Left ventricle myocardium inferior (tissue), 1 donor: ENCODE data around the gene CCDC187. TPM values are rescaled to one million over a fixed set of nuclear protein-coding genes. Genes with fewer than 3 reads are reported as not detected.

Source experiments
- DNase-seq: peaks from one replicate; pipeline ENCODE4 v3.0.0-alpha.2; 2020
- H3K27ac ChIP-seq: fragments of 200-600 bp; replicated peaks from 2 replicates; pipeline ENCODE4 v1.8.0; 2021
- H3K27me3 ChIP-seq: fragments of 200-600 bp; 2 replicates; pipeline ENCODE4 v1.8.0; 2021; ENCODE audit warnings: low read depth
- H3K36me3 ChIP-seq: fragments of 200-600 bp; 2 replicates; pipeline ENCODE4 v1.8.0; 2021
- H3K4me1 ChIP-seq: fragments of 200-600 bp; 2 replicates; pipeline ENCODE4 v1.8.0; 2021
- H3K4me3 ChIP-seq: fragments of 200-600 bp; 2 replicates; pipeline ENCODE4 v1.8.0; 2021; ENCODE audit warnings: mild to moderate bottlenecking, moderate library complexity
- H3K9me3 ChIP-seq: fragments of 200-600 bp; replicated peaks from 2 replicates; pipeline ENCODE4 v1.8.0; 2021
- intact Hi-C: fragments of 100-400 bp; cut with micrococcal nuclease; formaldehyde crosslinking; loops from one replicate; pipeline ENCODE4 v1.11.0; 2022
- total RNA-seq: library from RNA; stranded (reverse); fragmentation: NEBNext Ultra II Directional; extraction: Animal tissue kit (Norgen Biotek cat#: 25700); gene quantifications from one replicate; pipeline ENCODE4 v1.2.1, GENCODE V29; 2021
- TF ChIP-seq, protein P1 (sequence below): fragments of 200-600 bp; IDR thresholded peaks from 2 replicates; pipeline ENCODE4 v1.8.0; 2021; ENCODE audit warnings: antibody characterized with exemption, mild to moderate bottlenecking, borderline replicate concordance
- donor health status: DM: no; HTN: yes; CAD: no; lungs with severe emphysema.

CCDC187 gene
- total RNA-seq, 1 donor from 2014 or later: not detected

DNA sequence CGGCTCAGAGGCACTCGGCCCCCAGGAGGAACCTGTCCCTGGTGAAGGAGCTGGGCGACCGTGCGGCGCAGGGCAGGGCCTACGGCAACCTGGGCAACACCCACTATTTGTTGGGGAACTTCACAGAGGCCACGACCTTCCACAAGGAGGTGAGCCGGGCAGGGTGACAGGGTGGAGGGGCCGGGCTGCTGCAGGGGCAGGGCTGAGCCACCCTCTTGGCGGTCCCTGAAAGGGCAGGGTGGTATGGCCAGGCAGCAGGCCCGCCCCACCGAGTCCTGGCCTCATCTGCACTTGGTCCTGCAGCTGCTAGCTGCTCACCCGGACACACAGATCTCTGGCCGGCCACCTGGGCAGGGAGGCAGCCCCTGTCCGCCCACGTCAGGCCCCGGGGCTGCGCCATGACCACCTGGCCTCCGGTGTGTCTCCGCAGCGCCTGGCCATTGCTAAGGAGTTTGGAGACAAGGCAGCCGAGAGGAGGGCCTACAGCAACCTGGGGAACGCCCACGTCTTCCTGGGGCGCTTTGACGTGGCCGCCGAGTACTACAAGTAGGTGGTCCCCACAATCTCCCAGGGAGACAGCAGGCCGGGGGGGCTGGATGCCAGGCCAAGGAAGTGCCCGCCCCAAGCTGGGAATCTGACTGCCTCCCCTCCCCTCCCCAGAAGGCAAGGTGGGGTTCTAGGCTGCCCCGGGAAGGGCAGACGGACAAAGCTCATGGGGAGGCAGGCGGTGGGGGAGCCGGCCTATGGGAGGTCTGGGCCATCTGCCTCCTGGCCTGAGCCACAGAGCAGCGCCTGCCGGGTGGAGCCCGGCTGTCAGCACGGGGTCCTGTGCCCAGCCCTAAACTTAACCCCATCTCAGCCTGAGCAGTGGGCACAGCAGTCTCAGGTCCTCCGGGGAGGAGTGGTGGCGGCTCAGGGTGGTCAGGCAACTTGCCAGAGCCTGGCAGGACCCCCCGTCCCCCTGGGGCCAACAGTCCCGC is 33.8 kb upstream of the CCDC187 start:
- Histone ChIP-seq H3K27me3 (no peaks in the 10 kb centered on the region), H3K36me3 (peaks cover 39% of the 10 kb centered on the region), H3K9me3 (no peaks in the 10 kb centered on the region), H3K4me1 (peaks cover 35% of the 10 kb centered on the region), H3K4me3 (no peak overlapping the region), H3K27ac (no peak overlapping the region)
- no peak for DNase-seq
- TF ChIP-seq, protein P1, sequence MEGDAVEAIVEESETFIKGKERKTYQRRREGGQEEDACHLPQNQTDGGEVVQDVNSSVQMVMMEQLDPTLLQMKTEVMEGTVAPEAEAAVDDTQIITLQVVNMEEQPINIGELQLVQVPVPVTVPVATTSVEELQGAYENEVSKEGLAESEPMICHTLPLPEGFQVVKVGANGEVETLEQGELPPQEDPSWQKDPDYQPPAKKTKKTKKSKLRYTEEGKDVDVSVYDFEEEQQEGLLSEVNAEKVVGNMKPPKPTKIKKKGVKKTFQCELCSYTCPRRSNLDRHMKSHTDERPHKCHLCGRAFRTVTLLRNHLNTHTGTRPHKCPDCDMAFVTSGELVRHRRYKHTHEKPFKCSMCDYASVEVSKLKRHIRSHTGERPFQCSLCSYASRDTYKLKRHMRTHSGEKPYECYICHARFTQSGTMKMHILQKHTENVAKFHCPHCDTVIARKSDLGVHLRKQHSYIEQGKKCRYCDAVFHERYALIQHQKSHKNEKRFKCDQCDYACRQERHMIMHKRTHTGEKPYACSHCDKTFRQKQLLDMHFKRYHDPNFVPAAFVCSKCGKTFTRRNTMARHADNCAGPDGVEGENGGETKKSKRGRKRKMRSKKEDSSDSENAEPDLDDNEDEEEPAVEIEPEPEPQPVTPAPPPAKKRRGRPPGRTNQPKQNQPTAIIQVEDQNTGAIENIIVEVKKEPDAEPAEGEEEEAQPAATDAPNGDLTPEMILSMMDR: no peak
- intact Hi-C loops: no loop called here

DNA sequence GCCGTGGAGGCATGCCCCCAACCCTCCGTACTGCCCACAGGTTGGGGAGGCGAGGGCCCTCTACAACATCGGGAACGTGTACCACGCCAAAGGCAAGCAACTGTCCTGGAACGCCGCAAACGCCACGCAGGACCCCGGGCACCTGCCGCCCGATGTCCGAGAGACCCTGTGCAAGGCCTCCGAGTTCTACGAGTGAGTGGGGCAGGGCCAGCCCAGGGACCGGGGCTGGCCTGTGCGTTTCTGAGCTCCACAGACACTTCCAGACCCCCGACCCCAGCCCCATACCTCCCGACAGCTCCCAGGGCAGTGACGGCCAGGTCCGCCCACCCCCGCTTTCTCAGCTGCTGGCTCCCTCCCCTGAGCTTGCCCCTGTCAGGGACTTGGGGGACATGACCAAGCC is 33.0 kb upstream of the CCDC187 start:
- Histone ChIP-seq H3K4me1 (peaks cover 27% of the 10 kb centered on the region), H3K4me3 (no peak overlapping the region), H3K27me3 (no peaks in the 10 kb centered on the region), H3K27ac (no peak overlapping the region), H3K9me3 (no peaks in the 10 kb centered on the region), H3K36me3 (peaks cover 39% of the 10 kb centered on the region)
- DNase-seq: no peak
- intact Hi-C loops: no loop called here
- TF ChIP-seq, protein P1: no peak

DNA sequence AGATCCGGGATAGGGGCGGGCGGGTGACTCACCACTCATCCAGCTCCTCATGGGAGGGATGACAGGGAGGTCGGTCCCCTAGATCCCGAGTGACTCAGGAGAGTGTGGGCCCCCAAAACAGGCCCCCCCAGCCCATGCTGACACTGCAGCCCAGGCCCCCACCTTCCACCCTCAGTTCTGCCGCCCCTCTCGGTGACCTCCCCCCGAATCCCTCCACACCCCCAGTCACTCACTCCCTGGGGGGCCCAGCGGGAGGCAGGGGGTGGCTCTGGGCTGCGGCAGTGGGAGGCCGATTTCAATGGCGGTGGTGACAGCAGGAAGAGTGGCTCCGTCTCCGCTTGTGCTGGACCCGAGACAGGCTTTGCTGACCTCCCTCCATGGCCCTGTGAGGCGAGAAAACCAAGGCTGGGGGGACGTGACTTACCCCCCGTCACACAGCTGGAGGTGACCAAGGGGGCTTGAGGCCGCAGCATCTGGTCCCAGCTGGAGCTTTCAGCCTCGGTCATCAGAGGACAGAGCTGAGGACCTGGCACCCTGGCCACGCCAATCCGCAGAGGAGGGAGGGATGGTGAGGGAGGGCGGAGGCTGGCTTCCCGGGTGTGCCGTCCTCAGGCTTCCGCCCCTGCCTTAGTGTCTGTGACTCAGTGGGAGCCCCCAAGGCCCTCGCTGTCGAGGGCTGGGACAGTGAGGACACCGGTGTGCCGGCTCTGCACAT is 32.4 kb upstream of the CCDC187 start:
- no peaks in the 10 kb centered on the region for H3K27me3 ChIP-seq
- intact Hi-C loops: no loop called here
- peaks cover 39% of the 10 kb centered on the region for H3K36me3 ChIP-seq
- H3K27ac ChIP-seq: no peak overlapping the region
- peaks cover 21% of the 10 kb centered on the region for H3K4me1 ChIP-seq
- TF ChIP-seq, protein P1: no peak
- no peak for DNase-seq
- no peaks in the 10 kb centered on the region for H3K9me3 ChIP-seq
- H3K4me3 ChIP-seq: no peak overlapping the region

DNA sequence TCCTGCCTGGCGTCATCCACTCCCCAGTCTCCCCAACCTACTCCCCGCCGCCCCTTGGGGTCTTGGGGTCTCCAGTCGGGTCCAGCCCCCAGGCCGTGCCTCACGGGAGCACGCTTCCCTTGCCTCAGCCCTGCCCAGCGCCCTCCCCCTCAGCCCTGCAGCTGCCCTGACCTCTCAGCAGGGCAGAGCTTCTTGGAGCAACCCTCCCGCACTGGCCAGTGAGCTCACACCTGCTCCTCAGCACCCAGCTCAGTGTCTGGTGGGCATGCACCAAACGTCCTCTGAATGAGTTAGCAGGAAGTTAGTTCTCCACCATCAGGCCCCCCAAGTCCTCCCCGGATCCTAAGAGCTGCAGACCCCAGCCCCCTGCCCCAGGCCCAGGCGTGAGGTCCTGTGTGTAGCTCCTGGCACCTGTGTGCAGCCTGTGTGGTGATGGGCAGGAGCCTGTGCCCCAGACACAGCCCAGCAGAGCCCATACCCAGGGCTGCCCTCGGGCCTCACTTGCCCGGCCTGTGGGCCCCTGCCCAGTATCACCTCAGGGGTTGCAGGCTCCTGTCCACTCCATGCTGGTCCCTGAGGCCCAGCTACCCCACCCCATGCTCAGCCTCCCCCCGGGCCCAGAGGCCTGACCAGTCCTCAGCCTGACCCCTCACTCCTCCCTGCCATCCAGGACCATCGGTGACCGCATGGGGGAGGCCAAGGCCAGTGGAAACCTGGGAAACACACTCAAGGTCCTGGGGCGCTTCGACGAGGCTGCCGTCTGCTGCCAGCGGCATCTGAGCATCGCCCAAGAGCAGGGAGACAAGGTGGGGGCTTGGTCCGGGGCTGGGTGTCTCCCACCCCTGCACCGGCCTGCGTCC is 31.6 kb upstream of the CCDC187 start:
- intact Hi-C loops: no loop called here
- DNase-seq: no peak
- Histone ChIP-seq H3K27ac (no peak overlapping the region), H3K9me3 (no peaks in the 10 kb centered on the region), H3K4me3 (no peak overlapping the region), H3K36me3 (peaks cover 39% of the 10 kb centered on the region), H3K27me3 (no peaks in the 10 kb centered on the region), H3K4me1 (peaks cover 16% of the 10 kb centered on the region)
- TF ChIP-seq, protein P1: no peak

DNA sequence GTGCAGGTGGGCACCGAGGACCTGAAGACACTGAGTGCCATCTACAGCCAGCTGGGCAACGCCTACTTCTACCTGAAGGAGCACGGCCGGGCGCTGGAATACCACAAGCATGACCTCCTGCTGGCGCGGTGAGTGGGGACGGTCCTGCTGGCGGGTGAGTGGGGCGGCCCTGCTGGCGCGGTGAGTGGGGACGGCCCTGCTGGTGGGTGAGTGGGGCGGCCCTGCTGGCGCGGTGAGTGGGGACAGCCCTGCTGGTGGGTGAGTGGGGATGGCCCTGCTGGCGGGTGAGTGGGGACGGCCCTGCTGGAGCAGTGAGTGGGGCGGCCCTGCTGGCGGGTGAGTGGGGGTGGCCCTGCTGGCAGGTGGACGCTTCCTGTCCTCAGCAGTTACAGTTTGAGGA is 30.6 kb upstream of the CCDC187 start:
- Histone ChIP-seq H3K27me3 (no peaks in the 10 kb centered on the region), H3K4me3 (no peak overlapping the region), H3K4me1 (peaks cover 16% of the 10 kb centered on the region), H3K27ac (no peak overlapping the region), H3K36me3 (peaks cover 39% of the 10 kb centered on the region), H3K9me3 (no peaks in the 10 kb centered on the region)
- intact Hi-C loops: no loop called here
- DNase-seq: no peak
- TF ChIP-seq, protein P1: no peak
